Activated CD4-positive, CD25-positive, alpha-beta regulatory T cell treated with anti-CD3 and anti-CD28 coated beads, Interleukin-2, amount 50 U/mL, for 24 hours (primary cell): Measurements from ENCODE around the gene SPINT1.

Experiments
- ATAC-seq, 2 donors: fragments of 150-1000 bp; cut with Tn5 transposase; one replicate each; pipeline ENCODE4 v1.10.0; 2021; ENCODE audit warnings: mild to moderate bottlenecking in 1 of 2, moderate library complexity in 1 of 2

The SPINT1 gene

GRCh38 chr15:40829115-40829514 is 14.7 kb upstream of the SPINT1 start:
- no peak for ATAC-seq

- ATAC-seq, result no peak
These were observed 13.0 kb upstream of the SPINT1 start for GRCh38 chr15:40830884-40831283.

- no peak for ATAC-seq
These were observed 12.0 kb upstream of the SPINT1 start for GRCh38 chr15:40831861-40832260.

GRCh38 chr15:40832903-40833302 is 10.9 kb upstream of the SPINT1 start:
- no peak for ATAC-seq

GRCh38 chr15:40836020-40836419 is 7.8 kb upstream of the SPINT1 start:
- ATAC-seq, result no peak

GRCh38 chr15:40838756-40839155 is 5.1 kb upstream of the SPINT1 start:
- no peak for ATAC-seq

- no peak for ATAC-seq
These were observed 2.1 kb upstream of the SPINT1 start for GRCh38 chr15:40841741-40842140.

- ATAC-seq, result no peak
These were observed 475 bp upstream of the SPINT1 start for GRCh38 chr15:40843261-40843884.

GRCh38 chr15:40844696-40845030 is 815 bp downstream of the SPINT1 start:
- ATAC-seq, result peak; percentile 45 to 48

- no peak for ATAC-seq
These were observed 1.2 kb downstream of the SPINT1 start for GRCh38 chr15:40845036-40845435.

GRCh38 chr15:40845511-40846284 is 1.9 kb downstream of the SPINT1 start:
- ATAC-seq, result no peak

GRCh38 chr15:40846841-40847222 is 3.0 kb downstream of the SPINT1 start:
- ATAC-seq, result no peak

- ATAC-seq, result no peak
These were observed 3.5 kb downstream of the SPINT1 start for GRCh38 chr15:40847223-40847961.

GRCh38 chr15:40850576-40851112 is 6.8 kb downstream of the SPINT1 start:
- ATAC-seq, result no peak

- no peak for ATAC-seq
These were observed 8.7 kb downstream of the SPINT1 start for GRCh38 chr15:40852529-40852928.

- ATAC-seq, result no peak
These were observed 9.5 kb downstream of the SPINT1 start for GRCh38 chr15:40853241-40853890.

GRCh38 chr15:40854161-40854560 is 10.3 kb downstream of the SPINT1 start:
- ATAC-seq, result no peak

- ATAC-seq, result no peak
These were observed 11.9 kb downstream of the SPINT1 start for GRCh38 chr15:40855706-40856234.

GRCh38 chr15:40856746-40857145 is 12.9 kb downstream of the SPINT1 start:
- no peak for ATAC-seq

GRCh38 chr15:40857601-40858341 is 13.9 kb downstream of the SPINT1 start:
- ATAC-seq, result peak; percentile 80 to 83

- ATAC-seq, result no peak
These were observed 14.9 kb downstream of the SPINT1 start for GRCh38 chr15:40858706-40859105.

- ATAC-seq, result peak; percentile 84 to 86
These were observed 15.5 kb downstream of the SPINT1 start for GRCh38 chr15:40859206-40859851.
